Subcutaneous adipose tissue (tissue), 4 donors: Measurements from ENCODE around the gene ATP10D. TPM values are rescaled to one million over a fixed set of nuclear protein-coding genes. Genes with fewer than 3 reads are reported as not detected.

Experiments
- CTCF ChIP-seq: fragments of 450-650 bp; IDR thresholded peaks from one replicate; pipeline ENCODE4 v1.5.1; 2016; ENCODE audit warnings: low read depth, mild to moderate bottlenecking, control low read depth, antibody characterized with exemption, moderate library complexity
- total RNA-seq, 4 donors: library from RNA; depleted of rRNA; stranded (reverse); fragments of >200 nt; gene quantifications; one replicate each; pipeline ENCODE4 v1.1.0, GENCODE V29; 2016

ATP10D gene
- total RNA-seq, 4 donors from 2014 or later, result 12.6 to 22.4 (median 15.4) TPM

- no peak for TF ChIP-seq CTCF
These were observed 9.7 kb upstream of the ATP10D start for GRCh38 chr4:47475411-47475810.

- no peak for TF ChIP-seq CTCF
These were observed 6.3 kb upstream of the ATP10D start for GRCh38 chr4:47478804-47479203.

GRCh38 chr4:47482326-47482725 is 2.7 kb upstream of the ATP10D start:
- TF ChIP-seq CTCF, result no peak

GRCh38 chr4:47483745-47484144 is 1.3 kb upstream of the ATP10D start:
- no peak for TF ChIP-seq CTCF

GRCh38 chr4:47484168-47484567 is 907 bp upstream of the ATP10D start:
- TF ChIP-seq CTCF, result no peak

GRCh38 chr4:47485768-47486167 is 693 bp downstream of the ATP10D start:
- TF ChIP-seq CTCF, result no peak

GRCh38 chr4:47486231-47486673 is 1.2 kb downstream of the ATP10D start:
- TF ChIP-seq CTCF, result no peak
